RPMI8226 (cell line): ENCODE data around the gene FABP1.

Experiments
- DNase-seq: peaks from one replicate; pipeline ENCODE4 v3.0.0-alpha.2; 2015

Gene FABP1

GRCh38 chr2:88074854-88075292 is 53.0 kb downstream of the FABP1 start:
- DNase-seq = no peak

GRCh38 chr2:88074150-88074549 is 53.7 kb downstream of the FABP1 start:
- no peak for DNase-seq
